ENCODE data around the gene UGGT1.

UGGT1 gene

GRCh38 chr2:128196026-128196425 lies 105.0 kb downstream of the UGGT1 start:
- ChIA-PET CTCF (interaction anchor here (1.6 kb wide), 1 partner anchor 1654 kb away, joined by 4 read pairs; no protein-coding TSS in a partner anchor), POLR2A (no interaction called here)
- no peak for TF ChIP-seq CTCF (IDR thresholded peaks at IDR 0.05; ENCODE audit: insufficient read depth, low read length, missing control alignments)
- no peak overlapping the region for H3K4me3 ChIP-seq (ENCODE audit: low read depth, low read length)
- no peak for DNase-seq (ENCODE audit: low read depth, low spot score)

GRCh38 chr2:128196471-128196931 lies 105.5 kb downstream of the UGGT1 start:
- H3K4me3 ChIP-seq (ENCODE audit: low read depth, low read length) = no peak overlapping the region
- CTCF ChIA-PET = interaction anchor here (1.6 kb wide), 1 partner anchor 1654 kb away, joined by 4 read pairs; no protein-coding TSS in a partner anchor
- DNase-seq (ENCODE audit: low read depth, low spot score) = no peak
- POLR2A ChIA-PET = no interaction called here
- TF ChIP-seq CTCF (IDR thresholded peaks at IDR 0.05; ENCODE audit: insufficient read depth, low read length, missing control alignments) = no peak

- TF ChIP-seq CTCF (IDR thresholded peaks at IDR 0.05; ENCODE audit: insufficient read depth, low read length, missing control alignments) = no peak
- POLR2A ChIA-PET = interaction anchor here (0.6 kb wide), 1 partner anchor 104 kb away, joined by 3 read pairs; no protein-coding TSS in a partner anchor
- no peak for DNase-seq (ENCODE audit: low read depth, low spot score)
- CTCF ChIA-PET = no interaction called here
- H3K4me3 ChIP-seq (ENCODE audit: low read depth, low read length) = no peak overlapping the region
Observed at GRCh38 chr2:128197059-128197458, 106.1 kb downstream of the UGGT1 start.

- TF ChIP-seq CTCF (IDR thresholded peaks at IDR 0.05; ENCODE audit: insufficient read depth, low read length, missing control alignments) = no peak
- CTCF ChIA-PET = no interaction called here
- H3K4me3 ChIP-seq (ENCODE audit: low read depth, low read length) = no peak overlapping the region
- POLR2A ChIA-PET = no interaction called here
- no peak for DNase-seq (ENCODE audit: low read depth, low spot score)
Observed at GRCh38 chr2:128198656-128199055, 107.7 kb downstream of the UGGT1 start.

- H3K4me3 ChIP-seq (ENCODE audit: low read depth, low read length) = no peak overlapping the region
- ChIA-PET CTCF (interaction anchor here (1.0 kb wide), 1 partner anchor 35 kb away, joined by 3 read pairs; no protein-coding TSS in a partner anchor), POLR2A (no interaction called here)
- DNase-seq (ENCODE audit: low read depth, low spot score) = no peak
- no peak for TF ChIP-seq CTCF (IDR thresholded peaks at IDR 0.05; ENCODE audit: insufficient read depth, low read length, missing control alignments)
Observed at GRCh38 chr2:128199141-128199540, 108.1 kb downstream of the UGGT1 start.

GRCh38 chr2:128202791-128203190 lies 111.8 kb downstream of the UGGT1 start:
- DNase-seq (ENCODE audit: low read depth, low spot score) = no peak
- ChIA-PET POLR2A (no interaction called here), CTCF (no interaction called here)
- H3K4me3 ChIP-seq (ENCODE audit: low read depth, low read length) = no peak overlapping the region
- TF ChIP-seq CTCF (IDR thresholded peaks at IDR 0.05; ENCODE audit: insufficient read depth, low read length, missing control alignments) = no peak

Measured in AG04449 (cell line).